WI38 (cell line): Measurements from ENCODE around the gene SSH2.

Experiments used
- H3K4me3 ChIP-seq: 2 replicates; pipeline ENCODE4 v1.5.1; 2011; ENCODE audit warnings: low read depth, mild to moderate bottlenecking, control low read depth, low read length
- CTCF ChIP-seq: IDR thresholded peaks from 2 replicates; pipeline ENCODE4 v1.5.1; 2012; ENCODE audit warnings: low read depth, mild to moderate bottlenecking, control low read depth, low read length

Gene SSH2

GRCh38 chr17:29706045-29706431, 224.0 kb downstream of the SSH2 start:
- no peak overlapping the region for H3K4me3 ChIP-seq
- no peak for TF ChIP-seq CTCF

- no peak for TF ChIP-seq CTCF
- no peak overlapping the region for H3K4me3 ChIP-seq
Observed at GRCh38 chr17:29705386-29705785, 224.6 kb downstream of the SSH2 start.

- H3K4me3 ChIP-seq = no peak overlapping the region
- TF ChIP-seq CTCF = no peak
Observed at GRCh38 chr17:29699283-29699682, 230.7 kb downstream of the SSH2 start.

- no peak for TF ChIP-seq CTCF
- no peak overlapping the region for H3K4me3 ChIP-seq
Observed at GRCh38 chr17:29698837-29699236, 231.2 kb downstream of the SSH2 start.

- no peak for TF ChIP-seq CTCF
Observed at GRCh38 chr17:29698019-29698777, 231.8 kb downstream of the SSH2 start.

GRCh38 chr17:29697371-29697770, 232.7 kb downstream of the SSH2 start:
- TF ChIP-seq CTCF = no peak
- no peak overlapping the region for H3K4me3 ChIP-seq

More at GRCh38 chr17:29698019-29698777, 231.8 kb downstream of the SSH2 start:
- no peak overlapping the region for H3K4me3 ChIP-seq

- H3K4me3 ChIP-seq = no peak overlapping the region
- no peak for TF ChIP-seq CTCF
Observed at GRCh38 chr17:29694918-29695563, 235.0 kb downstream of the SSH2 start.
